ENCODE measurements around the gene FDX1. TPM values are rescaled to one million over a fixed set of nuclear protein-coding genes. Genes with fewer than 3 reads are reported as not detected.

The FDX1 gene
- total and polyA plus RNA-seq, 12 donors: 11.5 to 30.3 (median 21.9) TPM

DNA sequence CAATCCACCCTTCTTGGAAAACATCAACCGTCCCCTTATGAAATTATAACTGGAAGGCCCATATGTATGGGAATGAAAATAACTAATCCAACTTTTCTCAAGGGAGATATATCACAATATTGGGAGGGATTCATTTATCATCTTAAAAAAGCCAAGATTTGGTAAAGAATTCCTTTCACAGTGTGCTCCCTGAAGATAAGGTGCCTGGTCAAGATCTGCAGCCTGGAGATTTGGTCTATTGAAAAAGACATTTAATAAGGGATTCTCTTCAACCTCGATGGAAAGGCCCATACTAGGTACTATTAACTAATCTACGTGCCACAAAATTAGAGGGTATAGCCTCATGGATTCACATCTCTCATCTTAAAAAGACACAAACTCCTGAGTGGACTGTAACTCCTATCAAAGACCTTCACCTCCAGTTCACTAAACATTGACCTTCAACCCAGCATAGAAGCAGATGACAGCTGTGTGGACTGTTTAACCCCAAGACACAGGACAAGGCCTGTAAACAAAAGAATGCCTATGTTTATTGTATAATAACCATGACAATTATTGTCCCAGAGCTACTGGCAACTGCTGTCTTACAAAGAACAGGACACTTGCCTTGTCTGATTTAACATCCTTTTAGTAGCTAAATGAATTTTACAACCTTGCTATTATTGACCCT is 4.8 kb upstream of the FDX1 start:
- Histone ChIP-seq H3K9me3 (peaks cover 0 to 20% (median 0%) of the 10 kb centered on the region in 11 donors), H3K27me3 (no peaks in the 10 kb centered on the region), H3K27ac (no peak overlapping the region), H3K4me1 (peaks cover 0 to 23% (median 11%) of the 10 kb centered on the region in 9 donors), H3K4me3 (no peak overlapping the region), H3K36me3 (no peaks in the 10 kb centered on the region)
- WGBS, 2 donors: 84 to 88% methylated on average over 3 of the region's 3 CpGs
- intact Hi-C loops (cut with DNase I): loop anchor here in 3 of 10 donors (5.0 to 10.0 kb wide), 4 partner anchors 48 to 480 kb away; partner anchors contain the start of gene RDX (in 3 of the 3)
- DNase-seq (no peak), ATAC-seq (no peak)
- TF ChIP-seq, protein P1, sequence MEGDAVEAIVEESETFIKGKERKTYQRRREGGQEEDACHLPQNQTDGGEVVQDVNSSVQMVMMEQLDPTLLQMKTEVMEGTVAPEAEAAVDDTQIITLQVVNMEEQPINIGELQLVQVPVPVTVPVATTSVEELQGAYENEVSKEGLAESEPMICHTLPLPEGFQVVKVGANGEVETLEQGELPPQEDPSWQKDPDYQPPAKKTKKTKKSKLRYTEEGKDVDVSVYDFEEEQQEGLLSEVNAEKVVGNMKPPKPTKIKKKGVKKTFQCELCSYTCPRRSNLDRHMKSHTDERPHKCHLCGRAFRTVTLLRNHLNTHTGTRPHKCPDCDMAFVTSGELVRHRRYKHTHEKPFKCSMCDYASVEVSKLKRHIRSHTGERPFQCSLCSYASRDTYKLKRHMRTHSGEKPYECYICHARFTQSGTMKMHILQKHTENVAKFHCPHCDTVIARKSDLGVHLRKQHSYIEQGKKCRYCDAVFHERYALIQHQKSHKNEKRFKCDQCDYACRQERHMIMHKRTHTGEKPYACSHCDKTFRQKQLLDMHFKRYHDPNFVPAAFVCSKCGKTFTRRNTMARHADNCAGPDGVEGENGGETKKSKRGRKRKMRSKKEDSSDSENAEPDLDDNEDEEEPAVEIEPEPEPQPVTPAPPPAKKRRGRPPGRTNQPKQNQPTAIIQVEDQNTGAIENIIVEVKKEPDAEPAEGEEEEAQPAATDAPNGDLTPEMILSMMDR (IDR thresholded peaks at IDR 0.05): no peak

DNA sequence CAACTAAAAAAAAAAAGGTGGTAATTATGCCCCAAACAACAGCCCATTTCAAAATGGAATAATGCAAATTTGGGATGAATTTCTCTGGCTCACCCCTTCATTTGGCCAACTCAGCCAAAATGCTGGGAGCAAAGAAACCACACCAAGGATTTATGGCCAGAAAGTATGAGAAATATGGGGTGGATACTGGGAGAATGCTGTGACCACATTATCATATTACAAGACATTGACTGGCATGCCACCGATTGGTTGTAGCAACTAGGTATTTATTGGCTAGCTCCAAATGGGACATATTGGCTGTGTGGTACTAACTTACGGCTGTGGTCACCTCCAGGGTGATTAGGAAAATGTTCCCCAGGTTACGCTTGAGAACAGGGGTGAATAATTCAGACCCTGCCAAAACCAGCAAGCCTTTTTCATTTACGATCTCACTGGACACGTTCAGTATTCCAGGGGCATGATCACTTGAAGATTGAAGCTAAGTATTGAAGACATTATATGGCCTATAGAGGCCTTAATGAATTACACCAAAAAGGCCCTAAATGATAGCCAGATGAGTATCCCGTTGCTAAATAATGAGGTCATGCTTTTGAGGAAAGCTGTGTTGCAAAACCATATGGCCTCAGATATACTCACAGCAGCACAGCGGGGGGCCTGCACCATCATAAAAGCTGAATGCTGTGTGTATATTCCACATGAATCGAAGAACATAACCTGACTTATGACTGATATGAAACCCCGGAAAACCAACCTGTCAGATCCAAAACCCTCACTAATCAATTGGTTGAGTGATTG is 3.8 kb upstream of the FDX1 start:
- TF ChIP-seq, protein P1 (IDR thresholded peaks at IDR 0.05): no peak
- Histone ChIP-seq H3K4me3 (no peak overlapping the region), H3K27me3 (no peaks in the 10 kb centered on the region), H3K4me1 (peaks cover 0 to 27% (median 11%) of the 10 kb centered on the region in 9 donors), H3K27ac (no peak overlapping the region), H3K9me3 (peaks cover 0 to 14% (median 0%) of the 10 kb centered on the region in 11 donors), H3K36me3 (no peaks in the 10 kb centered on the region)
- ATAC-seq: no peak
- intact Hi-C loops (cut with DNase I): loop anchor here in 3 of 10 donors (5.0 to 10.0 kb wide), 4 partner anchors 49 to 481 kb away; partner anchors contain the start of gene RDX (in 3 of the 3)
- 84 to 87% methylated on average over 9 of the region's 9 CpGs for WGBS, 2 donors
- DNase-seq: no peak

DNA sequence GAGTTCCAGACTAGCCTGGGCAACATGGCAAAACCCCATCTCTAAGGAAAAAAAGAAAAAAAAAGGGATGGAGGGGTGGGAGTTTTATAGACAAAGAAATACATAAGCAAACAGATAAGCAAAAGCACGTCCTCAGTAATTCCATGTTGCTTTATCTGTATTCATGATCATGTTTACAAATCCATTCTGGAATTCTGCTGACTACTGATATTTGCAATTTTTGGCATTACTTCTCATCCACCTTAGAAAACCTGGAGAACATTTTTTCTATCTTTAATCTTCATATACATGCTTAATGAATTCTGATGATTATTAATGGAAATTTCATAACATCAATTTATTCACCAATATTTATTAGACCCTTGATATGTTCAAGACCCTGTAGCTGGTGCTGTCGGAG is 1.7 kb upstream of the FDX1 start:
- no peak overlapping the region for H3K27ac ChIP-seq
- H3K4me1 ChIP-seq: peaks cover 0 to 38% (median 28%) of the 10 kb centered on the region in 9 donors
- TF ChIP-seq, protein P1 (IDR thresholded peaks at IDR 0.05): no peak
- H3K4me3 ChIP-seq: no peak overlapping the region
- no peak for ATAC-seq
- 94 to 97% methylated on average over 2 of the region's 2 CpGs for WGBS, 2 donors
- intact Hi-C loops (cut with DNase I): loop anchor here in 4 of 10 donors (2.0 to 10.0 kb wide), 5 partner anchors 51 to 483 kb away; partner anchors contain the start of gene RDX (in 3 of the 4)
- no peaks in the 10 kb centered on the region for H3K9me3 ChIP-seq
- no peak for DNase-seq
- H3K27me3 ChIP-seq: no peaks in the 10 kb centered on the region
- H3K36me3 ChIP-seq: no peaks in the 10 kb centered on the region

DNA sequence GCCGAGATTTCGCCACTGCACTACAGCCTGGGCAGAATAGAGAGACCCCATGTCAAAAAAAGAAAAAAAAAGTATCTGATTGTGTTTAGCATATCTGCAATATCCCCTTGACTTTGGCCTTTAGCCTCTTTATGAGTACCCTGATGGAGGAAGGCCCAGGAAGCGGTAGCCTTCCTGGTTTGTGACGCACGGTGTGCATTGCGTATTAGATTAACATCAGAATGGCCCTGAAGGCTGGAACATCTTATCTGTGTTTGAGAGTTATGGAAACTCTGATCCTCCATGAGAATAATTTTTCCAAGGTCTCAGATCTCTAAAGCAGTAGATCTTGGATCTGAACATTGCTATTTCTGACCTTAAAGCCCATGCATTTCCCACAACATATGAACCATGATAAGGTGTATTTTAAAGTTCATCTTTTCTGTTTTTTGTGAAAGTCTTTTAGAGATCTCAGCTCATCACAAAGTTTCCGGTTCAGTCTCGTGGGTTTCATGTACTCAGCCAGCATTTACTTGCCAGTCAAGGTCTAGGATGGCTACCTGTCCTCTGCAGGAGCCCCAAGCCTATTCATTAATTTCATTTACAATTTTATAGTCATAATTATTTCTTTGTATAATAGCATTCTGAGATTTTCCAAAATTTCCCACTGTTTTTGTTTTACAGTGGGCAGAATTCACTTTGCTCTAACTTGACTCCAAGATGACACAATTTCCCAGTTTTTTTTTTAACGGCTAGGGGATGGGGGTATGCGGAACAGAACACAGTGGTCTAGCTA is 605 bp upstream of the FDX1 start:
- Histone ChIP-seq H3K4me1 (peaks cover 0 to 42% (median 36%) of the 10 kb centered on the region in 9 donors), H3K9me3 (no peaks in the 10 kb centered on the region)

More for the DNA sequence above, 605 bp upstream of the FDX1 start:
- intact Hi-C loops (cut with DNase I): loop anchor here in 4 of 10 donors (2.0 to 10.0 kb wide), 5 partner anchors 52 to 484 kb away; partner anchors contain the start of gene RDX (in 3 of the 4)
- Histone ChIP-seq H3K27ac (peak overlapping the region; percentile 84 to 96 (median 94)), H3K27me3 (no peaks in the 10 kb centered on the region), H3K36me3 (no peaks in the 10 kb centered on the region), H3K4me3 (peak overlapping the region; percentile 55 to 94 (median 88))
- WGBS, 2 donors: 62 to 64% methylated on average over 10 of the region's 10 CpGs
- TF ChIP-seq, protein P1 (IDR thresholded peaks at IDR 0.05): no peak
- no peak for DNase-seq
- no peak for ATAC-seq
